GM21717 (cell line): ENCODE results near the gene MST1.
A peak's percentile ranks its signal among the peaks of the same experiment; 100 is the strongest.

Experiments used
- ATAC-seq: cut with Tn5 transposase; IDR thresholded peaks from one replicate; pipeline ENCODE4 v1.9.1; 2021; ENCODE audit warnings: mild to moderate bottlenecking, moderate library complexity; ENCODE audit not compliant: unreplicated experiment

The MST1 gene

DNA sequence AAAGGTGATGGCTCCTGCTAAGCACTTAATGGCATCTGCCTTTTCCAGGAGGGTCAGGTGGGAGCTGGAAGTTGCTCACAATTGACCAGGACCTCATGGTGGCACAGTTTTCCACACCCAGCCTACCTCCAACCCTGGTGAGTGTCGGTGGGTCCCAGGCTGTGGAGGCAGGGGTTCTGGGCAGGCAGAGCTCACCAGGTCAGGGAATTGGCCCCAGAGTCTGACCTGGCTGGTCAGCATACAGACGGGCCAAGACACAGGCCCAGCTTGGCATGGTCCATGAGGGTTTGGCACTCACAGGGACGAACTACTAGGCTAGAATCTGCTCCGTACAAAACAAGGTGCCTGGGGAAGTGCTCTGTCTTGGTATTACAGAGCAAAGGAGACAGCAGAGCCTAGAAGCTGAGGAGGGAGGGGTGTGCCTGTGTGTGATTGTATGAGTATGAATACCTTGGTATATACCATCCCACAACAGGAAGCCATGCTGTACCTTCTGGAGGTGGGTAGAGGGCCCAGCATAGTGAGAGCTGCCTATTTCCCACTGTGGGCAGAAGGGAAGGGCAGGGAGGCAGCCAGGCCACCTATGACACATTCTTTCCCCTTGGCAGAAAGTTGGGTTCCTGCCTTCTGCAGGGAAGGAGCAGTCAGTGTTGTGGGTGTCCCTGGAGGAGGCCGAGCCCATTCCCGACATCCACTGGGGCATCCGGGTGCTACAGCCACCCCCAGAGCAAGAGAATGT, 8.6 kb downstream of the MST1 start:
- ATAC-seq = no peak

DNA sequence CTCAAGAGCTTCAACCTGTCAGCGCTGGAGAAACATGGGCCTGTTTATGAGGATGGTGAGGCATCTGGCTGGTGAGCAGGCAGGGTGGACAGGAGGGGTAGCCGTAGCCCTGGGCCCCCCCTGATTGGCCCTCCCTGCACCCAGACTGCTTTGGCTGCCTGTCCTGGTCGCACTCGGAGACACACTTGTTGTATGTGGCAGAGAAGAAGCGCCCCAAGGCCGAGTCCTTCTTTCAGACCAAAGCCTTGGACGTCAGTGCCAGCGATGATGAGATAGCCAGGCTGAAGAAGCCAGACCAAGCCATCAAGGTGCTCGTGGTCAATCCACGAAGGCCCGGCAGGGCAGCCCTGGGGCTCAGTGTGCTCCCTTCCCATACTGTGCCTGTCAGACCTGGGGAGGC, 13.4 kb downstream of the MST1 start:
- no peak for ATAC-seq

DNA sequence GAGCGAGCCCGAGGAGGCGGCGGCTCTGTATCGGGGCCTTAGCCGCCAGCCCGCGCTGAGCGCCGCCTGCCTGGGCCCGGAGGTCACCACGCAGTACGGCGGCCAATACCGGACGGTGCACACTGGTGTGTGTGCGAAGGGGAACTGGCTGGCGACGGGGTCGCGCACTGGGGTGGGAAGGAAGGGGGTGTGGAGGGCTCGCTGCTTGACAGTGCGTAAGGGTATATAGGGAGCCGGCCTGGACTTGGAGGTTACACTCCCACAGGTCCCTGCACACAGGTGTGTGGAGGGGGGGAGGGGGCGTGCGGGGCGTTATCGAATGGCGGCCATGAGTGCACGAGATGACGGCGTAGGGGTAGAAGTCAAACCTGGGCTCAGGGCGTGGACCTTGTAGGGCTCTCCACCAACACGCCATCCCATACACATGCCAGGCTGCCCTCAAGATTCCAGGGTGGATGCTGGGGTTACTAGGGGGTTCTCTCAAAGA, 14.7 kb downstream of the MST1 start:
- peak; percentile 6 for ATAC-seq

DNA sequence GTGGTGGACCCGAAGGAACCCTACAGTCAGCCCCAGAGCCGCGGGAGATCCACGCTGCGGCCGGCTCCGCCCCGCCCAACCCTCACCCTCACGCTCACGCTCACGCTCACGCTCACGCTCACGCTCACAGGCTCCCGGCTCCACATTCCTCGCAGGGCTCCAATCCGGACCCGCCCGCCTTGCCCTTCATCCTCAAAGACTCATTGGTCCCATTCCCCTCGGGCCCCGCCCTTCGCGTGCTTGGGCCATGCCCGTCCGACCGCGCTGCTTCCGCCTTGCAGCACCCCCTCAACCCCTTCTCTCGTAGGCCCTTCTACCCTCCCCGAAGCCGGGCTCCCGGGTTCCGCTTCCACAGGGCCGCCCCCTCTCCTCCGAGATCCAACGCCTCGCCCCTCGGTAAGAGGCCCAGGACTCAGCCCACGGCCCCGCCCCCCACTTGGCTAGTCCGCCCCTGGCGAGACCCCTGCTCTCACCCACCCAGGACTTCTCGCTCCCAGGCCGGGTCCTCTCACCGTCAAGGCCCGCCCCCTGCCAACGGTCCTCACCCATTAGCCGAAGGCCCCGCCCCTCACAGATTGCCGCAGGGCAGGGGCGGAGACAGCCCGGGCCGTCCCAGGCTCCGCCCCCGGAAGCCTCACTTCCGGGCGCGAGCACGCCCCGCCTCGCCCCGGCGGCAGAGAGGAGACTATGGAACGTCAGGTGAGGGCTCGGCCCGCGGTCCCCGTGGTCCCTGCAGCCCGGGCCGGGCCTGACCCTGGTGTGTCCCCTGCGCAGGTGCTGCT, 15.4 kb downstream of the MST1 start, which contains the start of gene APEH:
Gene APEH, plus strand, starts transcription at position 637 of the 782 bp plus-strand sequence. Its CDS starts 51 bp downstream, at position 688.
- ATAC-seq = peak; percentile 71

DNA sequence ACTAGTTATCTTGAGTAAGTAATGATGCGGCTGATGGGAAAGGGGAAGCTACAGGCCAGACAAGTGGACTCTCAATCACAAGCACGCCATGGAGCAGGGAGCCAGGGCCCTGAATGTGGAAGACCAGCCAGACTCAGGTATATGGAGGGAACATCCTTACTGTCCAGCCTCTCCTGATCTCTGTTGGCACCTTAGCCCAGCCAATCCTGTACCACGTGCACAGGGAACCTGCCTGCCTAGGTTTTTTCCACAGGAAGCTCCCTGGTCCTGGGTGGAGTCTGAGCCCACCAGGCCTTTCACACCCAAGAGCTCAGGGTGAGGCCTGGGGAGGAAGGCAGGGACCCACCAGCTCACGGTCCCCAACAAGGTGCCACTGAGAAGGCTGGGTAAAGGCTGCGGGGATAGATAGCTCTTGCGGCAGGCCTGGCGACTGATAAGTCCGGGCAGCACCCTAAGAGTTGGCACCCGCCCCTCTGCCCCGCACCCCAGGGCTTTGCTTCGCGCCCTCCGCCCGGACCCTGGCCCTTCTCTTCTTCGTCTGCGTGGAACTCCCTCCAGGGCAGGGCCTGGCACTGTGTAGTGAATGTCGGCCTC, 16.1 kb downstream of the MST1 start:
- peak; percentile 1 for ATAC-seq

DNA sequence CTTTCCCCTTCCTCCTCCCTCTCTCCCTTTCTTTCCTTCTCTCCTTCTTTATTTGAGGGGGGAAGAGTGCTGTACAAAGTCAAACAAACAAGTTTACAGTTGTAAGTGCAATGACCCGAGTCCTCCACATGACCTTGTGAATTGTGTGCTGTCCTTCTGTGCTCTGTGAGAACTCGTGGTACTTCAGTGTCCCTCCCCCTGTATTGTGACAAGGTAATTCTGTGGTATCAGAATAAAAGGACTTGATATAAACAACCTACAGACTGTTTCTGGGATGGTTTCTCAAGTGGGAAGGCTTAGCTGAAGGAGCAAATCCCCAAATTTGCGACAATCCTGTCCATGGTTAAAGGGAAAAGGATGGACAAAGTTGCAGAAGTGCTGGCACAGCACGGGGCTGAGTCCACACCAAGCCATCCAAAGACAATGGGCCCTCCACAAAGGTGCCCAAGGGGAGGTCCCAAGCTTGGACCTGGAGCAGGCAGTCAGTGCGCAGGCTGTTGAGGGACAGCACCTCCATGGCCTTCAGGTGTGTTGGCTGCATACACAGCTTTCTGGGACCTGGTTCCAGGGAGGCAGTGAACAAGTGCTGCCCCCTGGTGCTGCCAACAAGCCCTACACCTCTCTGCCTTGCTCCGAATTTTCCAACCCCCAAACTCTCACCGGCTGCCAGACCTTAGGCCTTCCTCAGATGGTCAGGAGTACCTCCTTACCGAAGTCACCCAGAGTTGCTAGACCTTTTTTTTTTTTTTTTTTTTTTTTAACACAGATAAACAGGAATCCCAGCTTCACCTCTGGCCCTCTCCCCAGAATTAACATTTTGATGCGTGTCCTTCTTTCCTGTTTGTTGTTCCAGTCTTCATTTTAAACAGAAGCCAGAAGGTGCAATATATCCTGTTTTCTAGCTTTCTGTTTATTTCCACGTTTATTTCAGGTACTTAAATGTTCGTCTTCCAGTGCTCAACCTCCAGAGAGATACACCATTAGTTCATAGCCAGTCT, 17.7 kb downstream of the MST1 start:
- ATAC-seq = no peak

DNA sequence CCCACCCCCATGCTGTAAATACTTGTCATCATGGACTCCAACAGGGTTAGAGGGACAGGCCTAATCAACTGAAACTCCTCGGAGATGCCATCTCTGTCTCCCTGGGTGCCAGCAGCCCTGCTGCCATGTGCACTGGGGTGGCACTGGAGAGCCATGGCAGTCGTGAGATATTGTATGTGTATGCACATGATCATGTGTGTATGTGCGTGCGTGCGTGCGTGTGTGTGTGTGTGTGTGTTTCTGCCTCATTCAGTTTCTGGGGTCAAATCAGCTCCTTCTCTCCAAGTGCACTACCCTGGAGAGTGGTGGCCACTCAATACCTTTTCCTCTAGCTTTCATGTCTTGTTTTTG, 18.4 kb downstream of the MST1 start:
- ATAC-seq = no peak

DNA sequence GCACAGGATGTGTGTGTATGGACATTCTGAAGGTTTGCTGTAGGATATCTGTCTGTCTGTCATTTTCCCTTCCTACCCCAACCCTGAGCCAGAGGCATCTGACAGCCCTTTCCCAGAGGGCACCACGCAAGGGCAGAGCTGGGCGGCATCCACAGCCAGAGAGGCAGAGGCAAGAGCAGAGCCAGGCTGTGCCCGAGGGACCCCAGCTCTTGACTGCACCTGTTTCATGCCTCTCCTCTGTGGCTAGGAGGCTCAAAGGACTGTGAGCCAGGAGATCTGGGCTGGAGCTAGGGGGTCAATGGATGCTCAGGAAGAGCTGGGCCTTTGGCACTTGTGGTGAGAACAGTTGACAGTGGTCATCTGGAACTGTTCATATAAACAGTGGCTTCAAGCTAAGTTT, 19.9 kb downstream of the MST1 start:
- no peak for ATAC-seq

DNA sequence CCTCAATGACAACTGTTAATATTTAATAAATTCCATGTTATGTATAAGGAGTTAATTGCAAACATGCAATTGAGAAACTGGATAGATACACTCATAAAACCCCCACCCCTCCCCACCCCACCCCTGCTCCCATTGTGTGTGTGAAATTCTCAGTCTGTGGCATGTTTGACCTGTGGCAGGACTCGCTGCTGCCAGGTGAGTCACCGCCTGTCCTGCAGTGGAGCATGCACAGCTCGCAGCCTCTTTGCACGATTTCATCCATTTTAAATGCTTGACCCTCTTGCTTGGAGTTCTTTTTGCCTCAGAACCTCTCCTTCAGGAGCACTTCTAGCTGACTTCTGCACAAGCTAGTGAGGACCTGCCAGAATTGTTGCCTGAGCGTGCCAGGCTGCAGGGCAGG, 20.4 kb downstream of the MST1 start:
- no peak for ATAC-seq

DNA sequence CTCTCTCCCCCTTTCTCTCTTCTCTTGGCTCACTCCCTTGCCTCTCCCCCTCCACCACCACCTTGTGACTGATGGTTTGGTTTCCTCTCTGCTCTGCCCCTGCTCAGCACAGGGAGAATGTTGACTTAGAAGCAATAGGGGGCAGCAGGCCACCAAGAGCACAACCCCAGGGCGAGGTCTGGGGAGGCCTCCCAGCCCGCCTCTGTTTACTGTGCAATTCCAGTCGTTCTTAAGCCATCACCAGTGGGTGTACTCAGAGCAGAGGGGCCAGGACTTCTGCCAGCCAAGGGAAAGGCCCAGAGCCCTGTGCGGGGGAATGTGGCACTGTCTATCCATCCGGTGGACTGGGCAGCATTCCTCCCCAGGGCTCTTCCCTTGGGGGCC, 20.9 kb downstream of the MST1 start:
- ATAC-seq = no peak

DNA sequence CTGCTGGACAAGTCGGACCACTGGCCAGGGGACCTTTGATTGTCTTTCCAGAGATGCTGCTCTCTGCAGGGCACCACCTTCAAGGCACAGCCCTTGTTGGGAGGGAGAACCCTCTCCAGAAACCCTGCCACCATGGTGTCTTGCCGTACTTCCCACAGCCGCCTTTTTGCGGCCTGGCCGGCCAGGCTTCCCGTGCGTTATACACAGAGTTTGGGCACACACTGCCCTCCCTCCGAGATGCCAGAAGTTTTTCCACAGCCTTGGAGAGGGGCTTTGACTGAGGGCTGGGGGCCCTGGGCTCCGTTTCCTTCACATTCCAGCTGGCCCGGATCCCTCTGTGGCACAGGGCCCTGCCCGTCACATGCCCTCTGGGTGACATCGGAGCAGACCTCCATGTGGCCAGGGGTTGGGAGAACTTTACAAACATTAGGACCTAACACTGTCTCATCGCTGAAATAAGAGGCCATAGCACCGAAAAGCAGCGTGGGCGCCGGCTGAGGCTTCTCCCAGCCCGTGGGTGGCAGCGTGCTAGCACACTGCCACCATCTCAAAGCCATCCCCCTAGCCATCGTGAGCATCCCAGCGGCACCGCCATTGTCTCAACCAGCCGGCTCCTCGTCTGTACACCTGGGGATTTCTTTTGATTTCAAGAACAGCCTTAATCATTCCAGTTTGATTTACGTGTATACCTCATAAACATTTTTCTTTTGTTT, 21.4 kb downstream of the MST1 start:
- ATAC-seq = no peak

DNA sequence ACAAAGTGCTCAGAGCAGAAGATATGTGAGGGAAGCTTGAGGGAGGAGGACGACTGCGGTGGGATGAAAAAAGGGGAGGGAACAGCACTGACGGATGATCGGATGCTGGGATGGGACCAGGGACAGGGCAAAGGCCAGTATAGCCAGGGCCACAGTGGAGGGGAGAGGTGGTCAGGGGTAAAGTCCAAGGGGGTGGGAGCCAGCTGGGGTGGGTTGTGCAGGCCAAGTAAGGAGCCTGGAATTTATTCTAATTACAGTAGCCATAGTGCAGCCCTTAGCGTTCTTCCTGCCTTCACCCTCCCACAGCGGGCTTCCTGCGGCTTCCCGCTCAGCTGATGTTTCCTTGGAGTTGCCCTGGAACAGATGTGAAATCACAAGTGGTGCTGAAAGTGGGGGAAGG, 22.7 kb downstream of the MST1 start:
- no peak for ATAC-seq

DNA sequence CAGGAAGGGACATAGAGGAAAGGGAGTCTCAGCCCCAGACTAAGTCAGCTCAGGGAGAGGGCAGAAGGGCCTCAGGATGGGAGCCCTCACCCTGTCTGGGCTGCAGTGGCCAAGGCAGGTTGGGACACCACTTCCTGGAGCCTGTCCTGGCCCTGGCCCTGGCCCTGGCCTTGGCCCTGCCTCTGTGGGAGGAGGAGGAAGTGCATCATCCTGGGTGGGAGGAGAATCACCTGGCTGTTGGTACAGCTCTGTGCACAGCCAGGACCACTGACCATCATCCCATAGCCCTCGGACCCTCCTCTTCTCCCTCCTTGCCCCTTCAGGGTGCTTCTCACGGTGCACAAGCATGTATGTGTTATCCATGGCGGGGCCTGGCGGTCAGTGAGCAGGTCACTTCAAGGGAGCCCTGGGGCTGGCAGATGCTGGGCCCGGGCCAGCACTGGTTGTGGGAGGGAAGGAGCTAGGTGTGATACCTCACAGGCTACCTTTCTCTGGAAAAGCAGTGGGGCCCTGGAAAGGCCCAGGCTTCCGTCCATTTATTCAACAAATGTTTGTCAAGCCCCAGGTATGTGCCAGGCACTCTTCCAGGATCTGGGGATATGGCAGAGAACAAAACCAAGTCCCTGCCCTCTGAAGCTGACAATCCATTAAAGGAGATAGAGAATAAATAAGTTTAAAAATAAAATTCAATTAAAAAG, 23.3 kb downstream of the MST1 start:
- ATAC-seq = no peak

DNA sequence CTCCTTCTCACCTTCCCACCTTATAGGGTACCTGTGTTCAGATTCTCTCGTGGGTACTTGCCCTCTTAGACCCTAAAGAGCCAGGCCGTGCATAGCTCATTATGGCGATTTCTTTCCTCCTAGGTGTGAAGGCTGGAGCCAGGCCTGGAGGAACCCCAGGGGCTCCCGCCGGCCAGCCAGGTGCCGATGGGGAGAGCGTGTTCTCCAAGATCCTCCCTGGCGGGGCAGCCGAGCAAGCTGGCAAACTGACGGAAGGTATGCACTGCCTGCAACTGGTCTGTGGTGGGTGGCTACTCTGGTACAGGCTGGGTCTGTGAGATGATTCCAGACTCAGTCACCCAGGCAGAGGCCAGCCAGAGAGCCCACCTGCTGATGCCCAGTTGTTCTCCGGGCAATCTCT, 25.0 kb downstream of the MST1 start:
- ATAC-seq = no peak

DNA sequence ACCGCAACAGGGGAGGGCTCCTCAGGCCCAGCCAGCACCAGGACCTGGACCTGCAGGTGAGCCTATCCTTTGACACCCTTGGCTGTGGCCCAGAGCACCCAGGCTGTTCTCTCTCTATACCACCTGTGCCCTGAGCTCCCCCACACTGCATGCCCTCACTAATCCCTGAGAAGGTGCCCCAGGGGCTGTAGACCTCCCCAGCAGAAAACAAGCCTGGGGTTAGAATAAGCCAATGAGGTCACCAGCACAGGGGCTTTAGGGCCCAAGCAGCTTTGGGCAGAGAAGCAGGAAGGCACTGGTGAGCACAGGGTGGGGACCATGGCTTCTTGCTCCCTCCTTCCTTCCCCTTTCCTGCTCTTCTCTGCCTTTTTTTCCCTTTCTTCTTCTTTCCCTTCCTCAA, 25.4 kb downstream of the MST1 start:
- ATAC-seq = no peak

DNA sequence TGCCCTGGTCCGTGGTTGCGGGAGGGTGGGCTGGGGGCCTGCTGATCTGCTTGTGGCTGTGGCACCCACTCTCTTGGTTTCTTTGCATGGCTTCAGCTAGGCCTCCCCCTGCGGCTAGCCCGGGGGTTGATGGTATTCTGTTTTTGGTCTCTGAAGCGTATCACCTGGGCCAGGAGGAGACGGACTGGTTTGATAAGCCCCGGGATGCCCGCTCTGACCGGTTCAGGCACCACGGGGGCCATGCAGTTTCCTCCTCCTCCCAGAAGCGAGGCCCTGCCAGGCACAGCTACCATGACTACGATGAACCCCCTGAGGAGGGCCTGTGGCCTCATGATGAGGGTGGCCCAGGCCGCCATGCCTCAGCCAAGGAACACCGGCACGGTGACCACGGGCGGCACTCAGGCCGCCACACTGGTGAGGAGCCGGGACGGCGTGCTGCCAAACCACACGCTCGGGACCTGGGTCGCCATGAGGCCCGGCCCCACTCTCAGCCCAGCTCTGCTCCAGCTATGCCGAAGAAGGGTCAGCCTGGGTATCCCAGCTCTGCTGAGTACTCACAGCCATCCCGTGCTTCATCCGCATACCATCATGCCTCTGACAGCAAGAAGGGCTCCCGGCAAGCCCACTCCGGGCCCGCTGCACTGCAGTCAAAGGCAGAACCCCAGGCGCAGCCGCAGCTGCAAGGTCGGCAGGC, 26.4 kb downstream of the MST1 start:
- ATAC-seq = no peak

DNA sequence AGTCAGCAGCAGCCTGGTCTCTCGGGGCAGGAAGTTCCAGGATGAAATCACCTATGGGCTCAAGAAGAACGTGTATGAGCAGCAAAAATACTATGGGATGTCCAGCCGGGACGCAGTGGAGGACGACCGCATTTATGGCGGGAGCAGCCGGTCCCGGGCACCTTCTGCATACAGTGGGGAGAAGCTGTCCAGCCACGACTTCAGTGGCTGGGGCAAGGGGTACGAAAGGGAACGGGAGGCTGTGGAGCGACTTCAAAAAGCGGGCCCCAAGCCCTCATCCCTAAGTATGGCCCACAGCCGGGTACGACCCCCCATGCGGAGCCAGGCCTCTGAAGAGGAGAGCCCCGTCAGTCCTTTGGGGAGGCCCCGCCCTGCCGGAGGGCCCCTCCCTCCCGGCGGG, 27.3 kb downstream of the MST1 start:
- no peak for ATAC-seq

DNA sequence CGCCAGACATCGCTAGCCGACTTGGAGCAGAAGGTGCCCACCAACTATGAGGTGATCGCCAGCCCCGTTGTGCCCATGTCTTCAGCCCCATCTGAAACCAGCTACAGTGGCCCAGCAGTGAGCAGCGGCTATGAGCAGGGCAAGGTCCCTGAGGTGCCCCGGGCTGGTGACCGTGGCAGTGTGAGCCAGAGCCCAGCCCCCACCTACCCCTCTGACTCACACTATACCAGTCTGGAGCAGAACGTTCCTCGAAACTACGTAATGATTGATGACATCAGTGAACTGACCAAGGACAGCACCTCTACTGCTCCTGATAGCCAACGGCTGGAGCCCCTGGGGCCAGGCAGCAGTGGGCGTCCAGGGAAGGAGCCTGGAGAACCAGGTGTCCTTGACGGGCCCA, 28.0 kb downstream of the MST1 start:
- no peak for ATAC-seq

DNA sequence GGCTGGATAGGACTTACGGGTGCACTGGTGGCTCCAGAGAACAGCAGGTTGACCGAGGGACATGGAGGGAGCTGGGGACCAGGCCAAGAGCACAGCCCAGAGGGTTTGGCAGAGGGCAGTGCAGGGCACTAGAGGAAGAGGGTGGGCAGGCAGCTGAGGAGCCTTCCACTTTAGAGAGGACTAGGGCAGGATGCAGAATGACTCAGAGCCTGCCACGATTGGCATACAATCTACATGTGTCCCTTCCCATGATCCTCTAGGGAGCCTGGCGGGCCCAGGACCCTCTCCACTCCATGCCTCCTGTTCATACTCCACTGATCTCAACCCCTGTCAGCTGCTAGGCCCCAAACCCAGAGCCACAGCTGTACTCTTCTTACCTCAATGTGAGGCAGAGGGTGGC, 29.5 kb downstream of the MST1 start:
- no peak for ATAC-seq
